Esophagus mucosa (tissue), 1 donor: ENCODE measurements around the gene SLC7A6. TPM values are rescaled to one million over a fixed set of nuclear protein-coding genes. Genes with fewer than 3 reads are reported as not detected.
A peak's percentile ranks its signal among the peaks of the same experiment; 100 is the strongest.

ENCODE experiments used
- ATAC-seq: fragments of 200-7000 bp; cut with Tn5 transposase; one replicate; pipeline ENCODE4 v1.9.1; 2020
- total RNA-seq: library from RNA; stranded (reverse); gene quantifications from one replicate; pipeline ENCODE4 v1.2.4, GENCODE V29; 2023
- donor health status: DM: yes; HTN: yes; CAD: no.

Gene SLC7A6
- total RNA-seq: 4.7 TPM

GRCh38 chr16:68264128-68265077, at the start of gene SLC7A6:
TSS of gene SLC7A6 (plus strand) at chr16:68264526. CDS start at chr16:68274727, 10,201 bp downstream.
- ATAC-seq: peak; percentile 74

- no peak for ATAC-seq
These were observed 49.6 kb upstream of the SLC7A6 start for GRCh38 chr16:68214726-68215125.

GRCh38 chr16:68215302-68215701, 49.0 kb upstream of the SLC7A6 start:
- peak; percentile 63 for ATAC-seq

- ATAC-seq: no peak
These were observed 48.1 kb upstream of the SLC7A6 start for GRCh38 chr16:68216240-68216639.

GRCh38 chr16:68217506-68217905, 46.8 kb upstream of the SLC7A6 start:
- ATAC-seq: no peak

GRCh38 chr16:68219725-68220351, 44.5 kb upstream of the SLC7A6 start:
- no peak for ATAC-seq

- ATAC-seq: no peak
These were observed 41.3 kb upstream of the SLC7A6 start for GRCh38 chr16:68223072-68223471.

GRCh38 chr16:68226116-68226515, 38.2 kb upstream of the SLC7A6 start:
- no peak for ATAC-seq

GRCh38 chr16:68227183-68227793, 37.0 kb upstream of the SLC7A6 start:
- no peak for ATAC-seq

- no peak for ATAC-seq
These were observed 36.3 kb upstream of the SLC7A6 start for GRCh38 chr16:68227850-68228553.

- ATAC-seq: no peak
These were observed 35.7 kb upstream of the SLC7A6 start for GRCh38 chr16:68228652-68229051.

- no peak for ATAC-seq
These were observed 34.7 kb upstream of the SLC7A6 start for GRCh38 chr16:68229431-68230175.

GRCh38 chr16:68230176-68230571, 34.2 kb upstream of the SLC7A6 start:
- no peak for ATAC-seq

GRCh38 chr16:68230956-68231355, 33.4 kb upstream of the SLC7A6 start:
- ATAC-seq: no peak

- no peak for ATAC-seq
These were observed 32.8 kb upstream of the SLC7A6 start for GRCh38 chr16:68231384-68232136.

- ATAC-seq: no peak
These were observed 32.0 kb upstream of the SLC7A6 start for GRCh38 chr16:68232335-68232734.

- no peak for ATAC-seq
These were observed 31.1 kb upstream of the SLC7A6 start for GRCh38 chr16:68233085-68233834.

- ATAC-seq: no peak
These were observed 30.5 kb upstream of the SLC7A6 start for GRCh38 chr16:68233835-68234187.

GRCh38 chr16:68234188-68235107, 29.9 kb upstream of the SLC7A6 start:
- peak; percentile 64 for ATAC-seq
